ENCODE results near the gene TNS2. TPM values are rescaled to one million over a fixed set of nuclear protein-coding genes. Genes with fewer than 3 reads are reported as not detected.
A peak's percentile ranks its signal among the peaks of the same experiment; 100 is the strongest.

The TNS2 gene
- polyA plus RNA-seq, 1 of the 3 experiments (the other 2 are of a cell fraction), result 50.0 TPM

- ChIA-PET CTCF (interaction anchor here (2.3 to 13.8 kb wide), 2 partner anchors 13 to 49 kb away, joined by 13 to 182 read pairs; no protein-coding TSS in a partner anchor), POLR2A (no interaction called here)
- H3K4me1 ChIP-seq (ENCODE audit: control insufficient read depth in 1 of 2, insufficient read depth in 2 of 2, low read depth in 1 of 2, low read length in 1 of 2), result peaks cover 39 to 73% of the 10 kb centered on the region in 2 experiments
- peak overlapping the region; percentile 99 for H3K4me2 ChIP-seq
- no peak for DNase-seq
- peak overlapping the region; percentile 95 to 98; a peak in 3 of 4 replicates for H3K27ac ChIP-seq (ENCODE audit: low read depth in 2 of 2, low read length in 1 of 2)
- TF ChIP-seq FOSL2 (IDR thresholded peaks at IDR 0.05; ENCODE audit: borderline replicate concordance, low read depth), result no peak
- peak; percentile 19; the same call in 1 of the 2 replicates for TF ChIP-seq POLR2AphosphoS5 (IDR thresholded peaks at IDR 0.05; ENCODE audit: low read depth, low read length)
- peaks cover 30% of the 10 kb centered on the region for H3F3A ChIP-seq (replicated peaks; ENCODE audit: insufficient read depth)
- peaks cover 37% of the 10 kb centered on the region for H3K79me2 ChIP-seq (ENCODE audit: insufficient read depth)
- no peaks in the 10 kb centered on the region for H3K9me3 ChIP-seq
- H3K36me3 ChIP-seq (replicated peaks in 1 of 2; ENCODE audit: control insufficient read depth in 1 of 2, insufficient read depth in 2 of 2, low read length in 1 of 2), result peaks cover 4 to 5% of the 10 kb centered on the region in 2 experiments
- H3K27me3 ChIP-seq (ENCODE audit: insufficient read depth), result no peaks in the 10 kb centered on the region
- no peaks in the 10 kb centered on the region for H4K20me1 ChIP-seq (ENCODE audit: insufficient read depth)
- no peaks in the 10 kb centered on the region for H3K9me2 ChIP-seq
- no peak overlapping the region for H2AFZ ChIP-seq (ENCODE audit: low read depth)
- H3K4me3 ChIP-seq (ENCODE audit: low read depth in 2 of 2, low read length in 1 of 2), result peak overlapping the region; percentile 50 to 75
- H3K9ac ChIP-seq, result peak overlapping the region; percentile 76
- 90% methylated on average over 2 of the region's 2 CpGs for whole genome bisulfite sequencing (ENCODE audit: low lambda C conversion rate)
Observed at GRCh38 chr12:53050426-53051057, 677 bp downstream of the TNS2 start.

- peak overlapping the region; percentile 50 to 75; a peak in 3 of 4 replicates for H3K4me3 ChIP-seq (ENCODE audit: low read depth in 2 of 2, low read length in 1 of 2)
- peak overlapping the region; percentile 76; the same call in 1 of the 2 replicates for H3K9ac ChIP-seq
- no peaks in the 10 kb centered on the region for H3K27me3 ChIP-seq (ENCODE audit: insufficient read depth)
- no peaks in the 10 kb centered on the region for H3K9me3 ChIP-seq
- H3K36me3 ChIP-seq (replicated peaks in 1 of 2; ENCODE audit: control insufficient read depth in 1 of 2, insufficient read depth in 2 of 2, low read length in 1 of 2), result peaks cover 6 to 9% of the 10 kb centered on the region in 2 experiments
- no peaks in the 10 kb centered on the region for H4K20me1 ChIP-seq (ENCODE audit: insufficient read depth)
- H3F3A ChIP-seq (replicated peaks; ENCODE audit: insufficient read depth), result peaks cover 35% of the 10 kb centered on the region
- ChIA-PET CTCF (interaction anchor here (0.9 to 13.8 kb wide), 3 partner anchors 13 to 48 kb away, joined by 3 to 182 read pairs (median 13); no protein-coding TSS in a partner anchor), POLR2A (no interaction called here)
- 73% methylated on average over 7 of the region's 11 CpGs for WGBS (ENCODE audit: low lambda C conversion rate)
- H3K4me2 ChIP-seq, result peak overlapping the region; percentile 99
- no peak for DNase-seq
- H3K27ac ChIP-seq (ENCODE audit: low read depth in 2 of 2, low read length in 1 of 2), result peak overlapping the region in 1 of 2 experiments; percentile 98; a peak in 3 of 4 replicates
- H3K9me2 ChIP-seq, result no peaks in the 10 kb centered on the region
- TF ChIP-seq NFIC (IDR thresholded peaks at IDR 0.05; ENCODE audit: borderline replicate concordance), result no peak
- TF ChIP-seq NRF1 (IDR thresholded peaks at IDR 0.05; ENCODE audit: low read depth, low read length), result no peak
- no peak for TF ChIP-seq SMC3 (IDR thresholded peaks at IDR 0.05; ENCODE audit: low read depth, low read length)
- TF ChIP-seq MAX (IDR thresholded peaks at IDR 0.05; ENCODE audit: low read depth), result 0 out of 2 replicates have a peak, but pooled peaks have one; percentile 6
- TF ChIP-seq FOXJ3 (CRISPR knock-in tag; IDR thresholded peaks at IDR 0.05), result no peak
- H2AFZ ChIP-seq (ENCODE audit: low read depth), result no peak overlapping the region
- peaks cover 30% of the 10 kb centered on the region for H3K79me2 ChIP-seq (ENCODE audit: insufficient read depth)
- H3K4me1 ChIP-seq (ENCODE audit: control insufficient read depth in 1 of 2, insufficient read depth in 2 of 2, low read depth in 1 of 2, low read length in 1 of 2), result peaks cover 39 to 66% of the 10 kb centered on the region in 2 experiments
Observed at GRCh38 chr12:53051058-53051880, 1.4 kb downstream of the TNS2 start.

- no peak overlapping the region for H2AFZ ChIP-seq (ENCODE audit: low read depth)
- WGBS (ENCODE audit: low lambda C conversion rate), result 70% methylated on average over 6 of the region's 7 CpGs
- no peaks in the 10 kb centered on the region for H4K20me1 ChIP-seq (ENCODE audit: insufficient read depth)
- no peaks in the 10 kb centered on the region for H3K9me2 ChIP-seq
- no peaks in the 10 kb centered on the region for H3K9me3 ChIP-seq
- H3K4me3 ChIP-seq (ENCODE audit: low read depth in 2 of 2, low read length in 1 of 2), result peak overlapping the region; percentile 10 to 75; a peak in 2 of 4 replicates
- H3K9ac ChIP-seq, result no peak overlapping the region
- peak overlapping the region in 1 of 2 experiments; percentile 98; a peak in 2 of 4 replicates for H3K27ac ChIP-seq (ENCODE audit: low read depth in 2 of 2, low read length in 1 of 2)
- H3K36me3 ChIP-seq (replicated peaks in 1 of 2; ENCODE audit: control insufficient read depth in 1 of 2, insufficient read depth in 2 of 2, low read length in 1 of 2), result peaks cover 6 to 15% of the 10 kb centered on the region in 2 experiments
- no peaks in the 10 kb centered on the region for H3K27me3 ChIP-seq (ENCODE audit: insufficient read depth)
- H3F3A ChIP-seq (replicated peaks; ENCODE audit: insufficient read depth), result peaks cover 31% of the 10 kb centered on the region
- POLR2A ChIA-PET, result no interaction called here
- TF ChIP-seq CHD2 (IDR thresholded peaks at IDR 0.05; ENCODE audit: low read length, partially characterized antibody), result no peak
- TF ChIP-seq REST (IDR thresholded peaks at IDR 0.05; ENCODE audit: low read depth, low read length), result no peak
- no peak for TF ChIP-seq EZH2phosphoT487 (IDR thresholded peaks at IDR 0.05; ENCODE audit: borderline replicate concordance, low read depth)
- TF ChIP-seq RXRA (IDR thresholded peaks at IDR 0.05; ENCODE audit: borderline replicate concordance, low read depth), result no peak
- no peak for TF ChIP-seq USF1 (IDR thresholded peaks at IDR 0.05; ENCODE audit: borderline replicate concordance, low read depth)
- TF ChIP-seq NFIC (IDR thresholded peaks at IDR 0.05; ENCODE audit: borderline replicate concordance), result no peak
- no peak for TF ChIP-seq TEAD4 (IDR thresholded peaks at IDR 0.05; ENCODE audit: borderline replicate concordance, insufficient read depth)
- peaks cover 29% of the 10 kb centered on the region for H3K79me2 ChIP-seq (ENCODE audit: insufficient read depth)
- H3K4me1 ChIP-seq (ENCODE audit: control insufficient read depth in 1 of 2, insufficient read depth in 2 of 2, low read depth in 1 of 2, low read length in 1 of 2), result peaks cover 39 to 63% of the 10 kb centered on the region in 2 experiments
- DNase-seq, result no peak
- peak overlapping the region; percentile 99 for H3K4me2 ChIP-seq
- CTCF ChIA-PET, result interaction anchor here (0.9 to 13.8 kb wide), 4 partner anchors 12 to 270 kb away, joined by 3 to 182 read pairs (median 8); no protein-coding TSS in a partner anchor
Observed at GRCh38 chr12:53051881-53052412, 2.1 kb downstream of the TNS2 start.

Data from SK-N-SH (cell line).